Inflammatory macrophage treated with lipopolysaccharide for 1 hour (primary cell): ENCODE data around the gene NINL.

ENCODE experiments used
- DNase-seq, 2 donors: peaks; one replicate each; pipeline ENCODE4 v3.0.0-alpha.2; 2020 to 2022

Gene NINL

GRCh38 chr20:25499855-25500434, 85.4 kb downstream of the NINL start:
- no peak for DNase-seq

GRCh38 chr20:25499031-25499430, 86.3 kb downstream of the NINL start:
- no peak for DNase-seq

DNA sequence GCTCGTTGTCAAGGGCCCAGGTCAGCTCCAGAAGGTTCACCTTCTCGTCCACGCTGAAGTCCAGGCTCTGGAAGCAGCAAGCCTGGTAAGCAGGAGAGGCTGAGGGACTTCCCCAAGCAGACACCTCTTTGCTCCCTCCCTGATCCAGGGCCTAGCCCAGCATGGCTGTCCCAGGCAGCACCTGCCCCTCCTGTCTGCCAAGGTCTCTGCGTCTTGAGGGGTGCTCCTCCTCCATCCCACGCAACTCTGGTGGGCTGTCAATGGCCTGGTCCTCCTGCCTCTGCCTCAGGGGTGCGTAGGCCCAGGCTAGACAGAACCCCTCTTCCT, 87.1 kb downstream of the NINL start:
- no peak for DNase-seq

- DNase-seq: no peak
These were observed 87.6 kb downstream of the NINL start for GRCh38 chr20:25497586-25498279.

GRCh38 chr20:25496968-25497401, 88.3 kb downstream of the NINL start:
- DNase-seq: no peak

GRCh38 chr20:25496165-25496967, 89.0 kb downstream of the NINL start:
- no peak for DNase-seq

- DNase-seq: no peak
These were observed 90.0 kb downstream of the NINL start for GRCh38 chr20:25495189-25495824.

DNA sequence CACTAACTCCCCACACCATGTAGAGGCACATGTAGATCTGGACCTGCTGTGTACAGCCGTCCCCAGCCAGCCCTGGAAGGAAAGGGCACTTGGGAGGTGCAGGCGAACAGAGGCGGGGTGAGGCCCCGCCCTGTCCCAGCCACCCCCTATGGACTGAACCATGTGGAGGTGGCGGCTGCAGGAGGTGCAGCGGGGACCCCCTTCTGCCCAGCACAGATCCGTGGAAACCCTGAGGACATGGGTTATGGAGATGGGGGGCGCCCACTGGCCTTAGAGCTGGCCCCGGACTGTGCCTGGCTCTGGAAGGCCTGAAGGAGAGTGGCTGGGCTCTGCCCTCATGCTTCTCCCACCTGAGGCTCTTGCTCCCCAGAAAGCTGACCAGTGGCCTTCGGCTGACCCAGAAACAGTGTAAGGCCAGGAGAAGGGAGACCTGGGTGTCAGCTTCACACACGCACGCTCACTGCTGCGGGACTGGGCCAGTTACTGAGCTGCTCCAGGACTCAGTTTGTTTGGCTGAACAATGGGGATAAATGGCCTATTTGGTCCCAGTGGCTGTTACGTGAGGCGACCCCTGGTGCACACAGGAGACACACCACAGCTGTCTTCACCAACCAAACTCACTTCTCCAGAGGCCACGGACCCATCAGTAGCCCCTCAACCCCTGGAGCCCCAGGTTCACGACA, 90.7 kb downstream of the NINL start:
- DNase-seq: no peak

DNA sequence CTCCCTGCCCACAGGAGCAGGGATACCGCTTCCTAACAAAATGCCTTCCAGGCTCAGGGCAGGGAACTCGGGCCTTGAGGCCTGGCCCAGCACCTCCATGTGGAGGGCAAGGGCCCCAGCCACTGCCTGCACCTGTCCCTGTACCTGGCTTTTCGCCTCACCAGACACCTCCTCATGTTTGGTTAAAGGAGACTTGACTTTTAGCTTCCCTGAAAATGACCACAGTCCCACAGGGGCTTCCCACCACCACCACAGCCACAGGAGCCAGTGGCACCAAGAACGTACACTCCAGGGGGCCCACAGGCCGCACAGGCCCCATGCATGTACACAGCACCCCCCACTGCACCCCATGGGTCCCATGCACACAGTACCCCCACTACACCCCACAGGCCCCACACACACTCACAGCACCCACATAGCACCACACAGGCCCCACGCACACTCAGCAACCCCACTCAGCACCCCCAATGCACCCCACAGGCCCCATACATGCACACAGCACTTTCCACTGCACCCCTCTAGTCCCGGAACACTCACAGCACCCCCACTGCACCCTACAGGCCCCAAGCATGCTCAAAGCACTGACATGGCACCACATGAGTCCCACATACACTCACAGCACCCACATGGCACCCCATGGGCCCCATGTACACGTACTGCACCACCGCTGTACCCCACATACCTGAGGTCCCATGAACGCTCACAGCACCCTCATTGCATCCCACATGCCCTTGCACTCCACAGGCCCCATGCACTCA, 91.4 kb downstream of the NINL start:
- no peak for DNase-seq

- DNase-seq: no peak
These were observed 92.2 kb downstream of the NINL start for GRCh38 chr20:25493137-25493536.

DNA sequence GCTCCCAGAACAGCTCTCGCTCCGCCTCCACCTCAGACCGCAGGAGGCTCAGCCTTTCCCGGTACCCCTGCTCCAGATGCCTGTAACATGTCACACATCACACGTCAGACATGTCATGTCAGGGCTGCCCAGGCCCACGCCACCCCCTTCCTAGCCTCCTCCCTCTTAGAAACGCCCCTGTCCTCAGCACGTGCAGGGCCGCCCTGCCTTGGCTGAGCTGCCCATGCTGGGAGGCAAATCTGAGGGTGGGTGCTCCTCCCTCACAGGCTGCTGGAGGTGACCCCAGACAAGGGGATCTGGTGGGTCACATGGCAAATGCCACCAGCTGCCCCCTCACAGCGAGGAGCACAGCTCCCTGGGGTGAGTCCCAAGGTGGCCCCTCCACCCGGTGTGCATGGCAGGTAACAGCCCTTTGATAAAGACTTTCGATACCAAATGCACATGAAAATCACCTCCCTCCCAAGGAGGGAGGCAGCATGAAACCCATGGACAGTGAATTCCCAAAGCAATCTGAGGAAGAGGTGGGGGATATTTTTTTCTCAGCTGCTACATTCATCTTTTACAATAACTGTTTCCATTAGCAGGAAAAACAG, 93.8 kb downstream of the NINL start:
- DNase-seq: no peak

GRCh38 chr20:25490656-25491445, 94.5 kb downstream of the NINL start:
- no peak for DNase-seq

DNA sequence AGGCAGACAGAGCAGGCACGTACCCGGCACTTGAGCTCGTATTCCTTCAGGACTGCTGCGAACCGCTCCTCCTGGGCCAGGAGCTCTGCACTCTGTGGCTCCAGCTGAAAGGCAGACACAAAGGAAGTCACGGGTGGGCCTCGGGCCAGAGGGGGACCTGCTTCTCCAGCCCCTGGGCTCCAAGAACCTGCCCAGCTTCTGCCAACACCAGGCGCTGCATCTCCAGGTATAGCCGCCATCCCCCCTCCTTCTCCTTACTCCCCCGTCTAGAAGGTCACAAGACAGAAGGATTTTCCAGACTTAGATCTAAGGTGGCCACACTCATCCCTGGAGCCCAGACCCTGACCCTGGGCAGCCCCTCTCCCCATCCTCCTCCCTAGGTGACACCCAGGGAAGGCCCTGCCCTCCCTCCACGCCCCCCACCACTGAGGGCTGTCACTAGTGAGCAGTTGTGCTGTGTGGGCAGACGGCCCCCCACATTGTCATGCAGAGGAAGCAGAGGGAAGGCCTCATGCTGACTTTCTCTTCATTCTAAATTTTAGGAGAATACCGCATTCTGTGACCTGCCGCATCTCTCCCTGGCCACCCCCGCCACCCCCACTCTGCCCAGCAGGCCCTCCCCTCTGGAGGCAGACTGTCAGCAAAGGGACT, 96.0 kb downstream of the NINL start:
- DNase-seq: no peak

DNA sequence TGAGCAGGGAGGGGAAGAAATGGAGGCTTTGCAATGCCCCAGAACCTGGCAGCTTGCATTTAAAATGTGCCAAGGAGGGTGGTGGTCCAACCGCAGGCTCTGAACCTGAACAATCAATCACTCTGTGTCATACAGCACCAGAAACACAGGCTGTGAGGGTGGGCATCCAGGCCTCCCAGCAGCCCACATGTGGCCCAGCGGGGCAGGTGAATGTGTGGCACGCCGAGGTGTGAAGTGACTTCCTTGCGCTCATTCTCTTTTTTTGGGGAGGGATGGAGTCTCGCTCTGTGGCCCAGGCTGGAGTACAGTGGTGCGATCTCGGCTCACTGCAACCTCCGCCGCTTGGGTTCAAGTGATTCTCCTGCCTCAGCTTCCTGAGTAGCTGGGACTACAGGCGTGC, 97.4 kb downstream of the NINL start:
- DNase-seq: no peak

DNA sequence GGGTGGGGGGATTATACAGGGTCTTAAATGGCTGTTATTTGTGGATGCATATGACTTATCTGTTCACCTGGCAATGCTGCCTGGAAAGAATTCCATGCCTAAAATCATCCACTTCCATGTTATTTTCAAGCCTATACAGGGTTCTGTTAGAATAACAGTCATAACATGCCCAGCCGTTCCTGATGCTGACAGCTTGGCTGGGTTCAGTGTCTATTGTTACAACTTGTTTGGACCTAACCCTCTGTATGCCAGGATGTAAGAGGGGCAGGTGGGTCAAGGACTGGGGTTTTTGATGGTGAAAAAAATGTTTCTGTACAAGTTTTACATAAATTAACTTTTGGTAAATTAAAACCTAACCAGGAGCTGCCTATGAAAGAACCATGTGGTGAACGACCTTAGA, 98.0 kb downstream of the NINL start:
- no peak for DNase-seq

- no peak for DNase-seq
These were observed 99.0 kb downstream of the NINL start for GRCh38 chr20:25486377-25486776.

GRCh38 chr20:25485872-25486271, 99.5 kb downstream of the NINL start:
- DNase-seq: no peak

DNA sequence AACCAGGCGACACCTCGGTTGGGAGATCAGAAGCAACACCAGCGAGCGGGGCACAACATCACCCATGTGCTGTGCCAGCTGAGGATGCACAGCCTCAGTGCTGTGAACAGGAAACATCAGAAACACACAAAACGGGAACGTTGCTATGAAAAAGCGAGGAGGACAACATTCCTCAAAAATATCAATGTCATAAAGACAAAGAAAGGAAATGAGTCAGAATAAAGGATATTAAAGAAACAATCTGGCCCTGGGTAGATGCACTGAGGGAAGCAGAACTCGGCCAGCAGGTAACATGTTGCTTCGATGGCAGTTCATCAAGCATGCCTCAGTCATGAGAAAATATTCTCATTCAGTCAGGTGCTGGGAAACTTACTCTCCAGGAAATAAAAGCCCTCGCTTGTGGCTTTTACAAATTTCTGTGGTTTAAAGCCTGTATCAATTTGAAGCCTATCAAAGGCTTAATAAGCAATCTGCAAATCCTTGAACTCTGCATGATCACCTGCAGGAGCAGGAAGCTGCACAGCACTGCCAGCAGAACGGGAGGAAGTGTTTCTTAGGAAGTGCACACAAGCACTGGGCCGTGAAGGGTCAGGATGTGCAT, 100.3 kb downstream of the NINL start:
- DNase-seq: no peak

DNA sequence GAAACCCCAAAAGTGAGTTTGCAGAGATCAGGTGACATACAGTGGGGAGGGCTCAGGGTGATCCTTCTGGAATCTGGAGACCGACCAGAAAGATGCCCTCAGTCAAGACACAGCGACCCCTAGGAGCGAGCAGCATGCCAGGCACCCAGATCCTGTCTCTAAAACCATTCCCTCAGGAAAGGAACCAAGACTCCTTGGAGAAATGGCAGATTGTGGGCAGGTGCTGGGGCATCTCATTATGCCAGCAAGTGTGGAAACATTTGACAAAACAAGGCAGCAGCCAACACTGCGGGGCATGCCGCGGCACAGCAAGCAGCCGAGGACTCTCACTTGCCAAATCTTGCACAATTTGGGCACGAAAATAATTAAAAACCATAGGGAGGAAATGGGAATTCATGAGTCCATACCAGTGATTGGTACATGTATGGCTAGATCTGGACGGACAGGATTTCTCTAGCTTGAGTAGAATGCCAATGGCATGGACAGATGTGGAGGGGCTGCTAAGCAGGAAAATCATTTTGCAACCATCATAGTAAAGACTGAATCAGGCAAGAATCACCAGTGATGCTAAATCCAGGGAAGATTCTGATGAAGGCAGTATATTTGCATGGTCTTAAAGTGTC, 101.0 kb downstream of the NINL start:
- no peak for DNase-seq
